Loucy (cell line): Measurements from ENCODE around the gene COG3.

Experiments
- H2AFZ ChIP-seq: fragments of 200-600 bp; sonication (generic); 2 replicates; pipeline ENCODE4 v1.6.0; 2016; ENCODE audit warnings: antibody characterized with exemption, mild to moderate bottlenecking, low read length, moderate library complexity
- H3F3A ChIP-seq: fragments of 200-600 bp; 2 replicates; pipeline ENCODE4 v1.6.0; 2016; ENCODE audit warnings: antibody characterized with exemption, low read depth, mild to moderate bottlenecking
- H3K27me3 ChIP-seq: fragments of 200-600 bp; sonication (generic); 2 replicates; pipeline ENCODE4 v1.6.1; 2014; ENCODE audit warnings: low read length, mild to moderate bottlenecking; ENCODE audit not compliant: insufficient read depth, poor library complexity, severe bottlenecking
- H3K36me3 ChIP-seq: fragments of 200-600 bp; sonication (generic); 2 replicates; pipeline ENCODE4 v1.6.1; 2016; ENCODE audit warnings: low read length; ENCODE audit not compliant: insufficient read depth
- H3K4me1 ChIP-seq: fragments of 200-600 bp; sonication (generic); 2 replicates; pipeline ENCODE4 v1.5.1; 2014; ENCODE audit warnings: low read length, mild to moderate bottlenecking; ENCODE audit not compliant: insufficient read depth, poor library complexity, severe bottlenecking
- H3K4me2 ChIP-seq: fragments of 200-600 bp; sonication (generic); 2 replicates; pipeline ENCODE4 v1.6.0; 2014; ENCODE audit warnings: antibody characterized with exemption, low read length, low read depth, mild to moderate bottlenecking; ENCODE audit not compliant: poor library complexity, severe bottlenecking
- H3K4me3 ChIP-seq: fragments of 200-600 bp; sonication (generic); 2 replicates; pipeline ENCODE4 v1.5.1; 2014; ENCODE audit warnings: low read length, mild to moderate bottlenecking, mixed read lengths; ENCODE audit not compliant: poor library complexity, severe bottlenecking
- H3K79me2 ChIP-seq: fragments of 200-600 bp; sonication (generic); 2 replicates; pipeline ENCODE4 v1.6.1; 2014; ENCODE audit warnings: low read length; ENCODE audit not compliant: insufficient read depth
- H3K9ac ChIP-seq: fragments of 200-600 bp; sonication (generic); 2 replicates; pipeline ENCODE4 v1.6.0; 2014; ENCODE audit warnings: mild to moderate bottlenecking, low read depth, low read length, moderate library complexity; ENCODE audit not compliant: poor library complexity, severe bottlenecking
- H3K9me2 ChIP-seq: fragments of 200-600 bp; sonication (generic); replicated peaks from 2 replicates; pipeline ENCODE4 v1.6.1; 2016; ENCODE audit warnings: low read depth, low read length, mixed read lengths
- H3K9me3 ChIP-seq: fragments of 200-600 bp; sonication (generic); 2 replicates; pipeline ENCODE4 v1.6.1; 2014; ENCODE audit warnings: mild to moderate bottlenecking, antibody characterized with exemption, low read length, low read depth; ENCODE audit not compliant: insufficient read depth
- H4K20me1 ChIP-seq: fragments of 200-600 bp; sonication (generic); 2 replicates; pipeline ENCODE4 v1.6.0; 2014; ENCODE audit warnings: antibody characterized with exemption, low read length, mild to moderate bottlenecking; ENCODE audit not compliant: insufficient read depth, poor library complexity, severe bottlenecking
- CTCF ChIP-seq: fragments of 200-600 bp; sonication (generic); conservative IDR thresholded peaks from 2 replicates; pipeline ENCODE4 v1.5.1; 2014; ENCODE audit warnings: mild to moderate bottlenecking, antibody characterized with exemption, low read length
- EZH2phosphoT487 ChIP-seq: fragments of 200-600 bp; IDR thresholded peaks from 2 replicates; pipeline ENCODE4 v1.6.1; 2018; ENCODE audit warnings: antibody characterized with exemption, mild to moderate bottlenecking, moderate library complexity, borderline replicate concordance

COG3 gene

GRCh38 chr13:45496942-45497341 is 32.2 kb downstream of the COG3 start:
- Histone ChIP-seq H2AFZ (no peak overlapping the region), H3K36me3 (peaks cover 58% of the 10 kb centered on the region; the same call in 1 of the 2 replicates)
- no peak for TF ChIP-seq EZH2phosphoT487
- no peak for TF ChIP-seq CTCF

GRCh38 chr13:45500492-45501174 is 35.9 kb downstream of the COG3 start:
- H2AFZ ChIP-seq: no peak overlapping the region
- H3K4me2 ChIP-seq: no peak overlapping the region
- no peak overlapping the region for H3K4me3 ChIP-seq
- no peaks in the 10 kb centered on the region for H3K9me3 ChIP-seq
- H3F3A ChIP-seq: no peaks in the 10 kb centered on the region
- peaks cover 60% of the 10 kb centered on the region; the same call in 1 of the 2 replicates for H3K36me3 ChIP-seq
- H4K20me1 ChIP-seq: no peaks in the 10 kb centered on the region
- no peak overlapping the region for H3K9ac ChIP-seq
- H3K79me2 ChIP-seq: no peaks in the 10 kb centered on the region
- no peaks in the 10 kb centered on the region for H3K9me2 ChIP-seq
- H3K27me3 ChIP-seq: no peaks in the 10 kb centered on the region
- TF ChIP-seq EZH2phosphoT487 (no peak), CTCF (no peak)
- no peaks in the 10 kb centered on the region for H3K4me1 ChIP-seq

More at GRCh38 chr13:45496942-45497341, 32.2 kb downstream of the COG3 start:
- H3K9me3 ChIP-seq: no peaks in the 10 kb centered on the region
- H3K4me2 ChIP-seq: no peak overlapping the region
- no peaks in the 10 kb centered on the region for H3K4me1 ChIP-seq
- H3K27me3 ChIP-seq: no peaks in the 10 kb centered on the region
- H3K4me3 ChIP-seq: no peak overlapping the region
- H4K20me1 ChIP-seq: no peaks in the 10 kb centered on the region
- H3K9ac ChIP-seq: no peak overlapping the region
- no peaks in the 10 kb centered on the region for H3F3A ChIP-seq
- no peaks in the 10 kb centered on the region for H3K79me2 ChIP-seq
- no peaks in the 10 kb centered on the region for H3K9me2 ChIP-seq

GRCh38 chr13:45501175-45501526 is 36.4 kb downstream of the COG3 start:
- Histone ChIP-seq H3K9me2 (no peaks in the 10 kb centered on the region), H3K9me3 (no peaks in the 10 kb centered on the region), H3K4me2 (no peak overlapping the region), H3K4me3 (no peak overlapping the region), H2AFZ (no peak overlapping the region), H3F3A (no peaks in the 10 kb centered on the region), H4K20me1 (no peaks in the 10 kb centered on the region), H3K9ac (no peak overlapping the region), H3K36me3 (peaks cover 62% of the 10 kb centered on the region; the same call in 1 of the 2 replicates), H3K79me2 (no peaks in the 10 kb centered on the region), H3K4me1 (no peaks in the 10 kb centered on the region), H3K27me3 (no peaks in the 10 kb centered on the region)
- TF ChIP-seq EZH2phosphoT487 (no peak), CTCF (no peak)
